GM23338 (cell line): ENCODE measurements around the gene ERC1. TPM values are rescaled to one million over a fixed set of nuclear protein-coding genes. Genes with fewer than 3 reads are reported as not detected.
A peak's percentile ranks its signal among the peaks of the same experiment; 100 is the strongest.

Experiments used
- ATAC-seq: fragments of 200-7000 bp; cut with Tn5 transposase; 3 replicates; pipeline ENCODE4 v1.9.1; 2020
- DNase-seq: peaks from one replicate; pipeline ENCODE4 v3.0.0-alpha.2; 2015; ENCODE audit warnings: low spot score
- H2AFZ ChIP-seq: fragments of 200-600 bp; sonication (generic); 2 replicates; pipeline ENCODE4 v1.8.0; 2016; ENCODE audit warnings: antibody characterized with exemption, mild to moderate bottlenecking, moderate library complexity
- H3F3A ChIP-seq: fragments of 200-600 bp; sonication (generic); replicated peaks from 2 replicates; pipeline ENCODE4 v1.8.0; 2017; ENCODE audit warnings: antibody characterized with exemption, mixed run types, low read depth
- H3K27ac ChIP-seq: fragments of 200-600 bp; sonication (generic); 2 replicates; pipeline ENCODE4 v1.6.1; 2016; ENCODE audit warnings: low read depth
- H3K27me3 ChIP-seq: fragments of 200-600 bp; sonication (generic); 2 replicates; pipeline ENCODE4 v1.8.0; 2016; ENCODE audit warnings: mild to moderate bottlenecking, mixed run types, moderate library complexity; ENCODE audit not compliant: insufficient read depth
- H3K36me3 ChIP-seq: fragments of 200-600 bp; sonication (generic); 2 replicates; pipeline ENCODE4 v1.8.0; 2016; ENCODE audit warnings: mild to moderate bottlenecking; ENCODE audit not compliant: insufficient read depth
- H3K4me1 ChIP-seq: fragments of 200-600 bp; sonication (generic); 2 replicates; pipeline ENCODE4 v1.8.0; 2016; ENCODE audit warnings: mild to moderate bottlenecking, moderate library complexity; ENCODE audit not compliant: insufficient read depth
- H3K4me2 ChIP-seq: fragments of 200-600 bp; sonication (generic); 2 replicates; pipeline ENCODE4 v1.7.1; 2017; ENCODE audit warnings: mixed run types
- H3K4me3 ChIP-seq: fragments of 200-600 bp; sonication (generic); 2 replicates; pipeline ENCODE4 v1.6.1; 2016; ENCODE audit warnings: mixed run types
- H3K79me2 ChIP-seq: fragments of 200-600 bp; sonication (generic); replicated peaks from 2 replicates; pipeline ENCODE4 v1.8.0; 2017; ENCODE audit warnings: mild to moderate bottlenecking; ENCODE audit not compliant: insufficient read depth
- H3K9me2 ChIP-seq: fragments of 200-600 bp; sonication (generic); 2 replicates; pipeline ENCODE4 v1.8.0; 2017; ENCODE audit not compliant: insufficient read depth
- H4K20me1 ChIP-seq: fragments of 200-600 bp; sonication (generic); replicated peaks from 2 replicates; pipeline ENCODE4 v1.8.0; 2017; ENCODE audit warnings: mild to moderate bottlenecking; ENCODE audit not compliant: insufficient read depth
- H3K27ac Mint-ChIP-seq: 2 replicates; pipeline ENCODE4 v1.8.0; 2020; ENCODE audit warnings: inconsistent platforms, mild to moderate bottlenecking, moderate library complexity, mixed read lengths
- H3K27me3 Mint-ChIP-seq: 3 replicates; pipeline ENCODE4 v1.8.0; 2022; ENCODE audit warnings: low read depth, mild to moderate bottlenecking, moderate library complexity, mixed read lengths, inconsistent platforms; ENCODE audit not compliant: insufficient read depth, poor library complexity
- H3K36me3 Mint-ChIP-seq: 3 replicates; pipeline ENCODE4 v1.8.0; 2021; ENCODE audit warnings: low read depth, mild to moderate bottlenecking, inconsistent platforms, moderate library complexity, mixed read lengths
- H3K4me1 Mint-ChIP-seq: 3 replicates; pipeline ENCODE4 v1.8.0; 2020; ENCODE audit warnings: mild to moderate bottlenecking, inconsistent platforms, mixed read lengths
- H3K4me3 Mint-ChIP-seq: 3 replicates; pipeline ENCODE4 v1.8.0; 2021; ENCODE audit warnings: moderate library complexity, mild to moderate bottlenecking, inconsistent platforms, mixed read lengths
- H3K9me3 Mint-ChIP-seq: 3 replicates; pipeline ENCODE4 v1.8.0; 2020; ENCODE audit warnings: moderate library complexity, mild to moderate bottlenecking, inconsistent platforms, mixed read lengths
- CREB1 ChIP-seq: fragments of 250-450 bp; sonication (Bioruptor Pico); IDR thresholded peaks from 2 replicates; pipeline ENCODE4 v1.5.0; 2020; ENCODE audit warnings: low read depth, mild to moderate bottlenecking, moderate library complexity
- EZH2 ChIP-seq: fragments of 200-600 bp; sonication (generic); IDR thresholded peaks from one replicate; pipeline ENCODE4 v1.8.0; 2017; ENCODE audit warnings: antibody characterized with exemption, mild to moderate bottlenecking, low read depth; ENCODE audit not compliant: unreplicated experiment
- JUNB ChIP-seq: IDR thresholded peaks from one replicate; pipeline ENCODE4 v1.6.1; 2016; ENCODE audit warnings: antibody characterized with exemption; ENCODE audit not compliant: unreplicated experiment
- POLR2AphosphoS5 ChIP-seq: IDR thresholded peaks from 2 replicates; pipeline ENCODE4 v1.6.1; 2016; ENCODE audit warnings: antibody characterized with exemption, low read depth
- ZNF114 ChIP-seq: fragments of 250-450 bp; sonication (Bioruptor Pico); IDR thresholded peaks from 2 replicates; pipeline ENCODE4 v1.5.0; 2020; ENCODE audit warnings: mild to moderate bottlenecking, moderate library complexity
- ZNF331 ChIP-seq: fragments of 250-450 bp; sonication (Bioruptor Pico); IDR thresholded peaks from 2 replicates; pipeline ENCODE4 v1.5.0; 2020; ENCODE audit warnings: low read depth, mild to moderate bottlenecking, moderate library complexity
- polyA plus RNA-seq: library from polyadenylated mRNA; unstranded; fragments of >200 nt; fragmentation: Nextera tagmentation; extraction: Ambion mirVana; gene quantifications from 2 replicates; pipeline ENCODE4 v1.2.1, GENCODE V29; 2016
- total RNA-seq: library from RNA; depleted of rRNA; stranded (reverse); fragments of >200 nt; shearing (Covaris generic); gene quantifications from 2 replicates; pipeline ENCODE4 v1.2.3, GENCODE V29; 2014
- TF ChIP-seq, protein P1 (sequence below): IDR thresholded peaks from one replicate; pipeline ENCODE4 v1.6.1; 2018; ENCODE audit warnings: antibody characterized with exemption; ENCODE audit not compliant: unreplicated experiment

ERC1 gene
- total and polyA plus RNA-seq, 2 experiments from 2014 or later, result 28.1 to 35.3 TPM

DNA sequence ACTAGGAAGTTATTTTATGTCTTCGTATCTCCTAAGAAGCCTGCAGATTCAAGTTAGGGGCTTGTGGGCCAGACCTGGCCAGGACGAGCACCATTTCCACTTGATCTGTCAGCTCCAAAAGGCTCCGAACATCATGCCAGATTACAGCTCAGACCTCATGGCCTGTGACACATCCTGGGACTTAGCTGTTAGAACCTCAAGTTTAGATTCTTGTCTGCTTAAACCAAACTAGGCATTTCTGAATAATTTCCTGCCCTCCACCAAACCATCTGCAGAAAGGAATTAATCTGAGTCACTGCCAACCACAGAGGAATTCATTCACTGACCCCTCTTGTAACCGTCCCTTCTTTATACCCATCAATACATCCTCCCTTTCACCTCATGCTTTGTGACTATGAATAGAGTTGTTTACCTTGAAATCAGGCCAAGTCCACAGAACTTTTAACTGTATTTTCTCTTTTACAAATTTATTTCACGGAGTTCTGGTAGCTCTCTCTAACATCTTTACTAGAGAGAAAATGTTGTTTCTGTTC lies 483.1 kb downstream of the ERC1 start:
- no peak overlapping the region for H3K4me3 Mint-ChIP-seq
- H3K9me3 Mint-ChIP-seq, result peaks cover 2% of the 10 kb centered on the region; the same call in 1 of the 3 replicates
- peaks cover 1% of the 10 kb centered on the region for H3K27me3 Mint-ChIP-seq
- Histone ChIP-seq H3F3A (no peaks in the 10 kb centered on the region), H3K79me2 (0 out of 2 replicates have a peak, but pooled peaks cover 3% of the 10 kb centered on the region), H2AFZ (no peak overlapping the region), H3K27me3 (no peaks in the 10 kb centered on the region), H3K36me3 (no peaks in the 10 kb centered on the region), H3K27ac (peak overlapping the region; percentile 0; the same call in 1 of the 2 replicates), H3K9me2 (no peaks in the 10 kb centered on the region), H4K20me1 (no peaks in the 10 kb centered on the region), H3K4me1 (peaks cover 21% of the 10 kb centered on the region), H3K4me3 (no peak overlapping the region), H3K4me2 (0 out of 2 replicates have a peak overlapping the region, but pooled peaks have one; percentile 43)
- peaks cover 3% of the 10 kb centered on the region for H3K36me3 Mint-ChIP-seq
- ATAC-seq, result peak; percentile 79
- no peak overlapping the region for H3K27ac Mint-ChIP-seq
- TF ChIP-seq ZNF114 (CRISPR knock-in tag), result no peak
- TF ChIP-seq, protein P1, sequence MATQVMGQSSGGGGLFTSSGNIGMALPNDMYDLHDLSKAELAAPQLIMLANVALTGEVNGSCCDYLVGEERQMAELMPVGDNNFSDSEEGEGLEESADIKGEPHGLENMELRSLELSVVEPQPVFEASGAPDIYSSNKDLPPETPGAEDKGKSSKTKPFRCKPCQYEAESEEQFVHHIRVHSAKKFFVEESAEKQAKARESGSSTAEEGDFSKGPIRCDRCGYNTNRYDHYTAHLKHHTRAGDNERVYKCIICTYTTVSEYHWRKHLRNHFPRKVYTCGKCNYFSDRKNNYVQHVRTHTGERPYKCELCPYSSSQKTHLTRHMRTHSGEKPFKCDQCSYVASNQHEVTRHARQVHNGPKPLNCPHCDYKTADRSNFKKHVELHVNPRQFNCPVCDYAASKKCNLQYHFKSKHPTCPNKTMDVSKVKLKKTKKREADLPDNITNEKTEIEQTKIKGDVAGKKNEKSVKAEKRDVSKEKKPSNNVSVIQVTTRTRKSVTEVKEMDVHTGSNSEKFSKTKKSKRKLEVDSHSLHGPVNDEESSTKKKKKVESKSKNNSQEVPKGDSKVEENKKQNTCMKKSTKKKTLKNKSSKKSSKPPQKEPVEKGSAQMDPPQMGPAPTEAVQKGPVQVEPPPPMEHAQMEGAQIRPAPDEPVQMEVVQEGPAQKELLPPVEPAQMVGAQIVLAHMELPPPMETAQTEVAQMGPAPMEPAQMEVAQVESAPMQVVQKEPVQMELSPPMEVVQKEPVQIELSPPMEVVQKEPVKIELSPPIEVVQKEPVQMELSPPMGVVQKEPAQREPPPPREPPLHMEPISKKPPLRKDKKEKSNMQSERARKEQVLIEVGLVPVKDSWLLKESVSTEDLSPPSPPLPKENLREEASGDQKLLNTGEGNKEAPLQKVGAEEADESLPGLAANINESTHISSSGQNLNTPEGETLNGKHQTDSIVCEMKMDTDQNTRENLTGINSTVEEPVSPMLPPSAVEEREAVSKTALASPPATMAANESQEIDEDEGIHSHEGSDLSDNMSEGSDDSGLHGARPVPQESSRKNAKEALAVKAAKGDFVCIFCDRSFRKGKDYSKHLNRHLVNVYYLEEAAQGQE, result no peak
- peak; percentile 27 for DNase-seq
- no peaks in the 10 kb centered on the region; the same call in 1 of the 3 replicates for H3K4me1 Mint-ChIP-seq

DNA sequence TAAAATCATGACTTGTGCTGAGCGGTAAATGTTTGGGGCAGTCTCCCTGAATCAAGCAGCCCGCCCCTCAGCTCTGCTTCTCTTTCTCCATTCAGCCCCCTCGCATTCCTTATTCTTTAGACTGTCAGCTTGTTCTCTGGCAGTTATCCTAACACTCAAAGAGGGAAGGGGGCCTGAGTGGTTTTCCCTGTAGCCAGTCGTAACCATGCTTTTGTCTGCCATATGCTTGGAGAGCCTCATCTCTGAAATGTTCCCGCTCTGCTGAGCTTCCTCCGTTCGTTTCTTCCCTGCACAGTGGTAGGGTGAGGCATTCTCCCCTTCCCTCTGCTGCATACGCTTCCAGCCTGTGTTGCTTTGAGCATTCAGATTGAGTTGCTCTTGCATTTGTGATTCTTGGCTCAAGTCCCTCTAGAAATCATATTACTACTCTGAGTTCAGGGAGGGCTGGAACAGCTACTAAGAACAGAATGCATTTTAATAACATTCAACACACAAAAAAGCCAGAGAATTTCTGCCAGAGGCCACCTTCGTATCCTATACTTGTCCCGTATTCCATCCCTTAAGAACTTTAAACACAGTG lies 483.6 kb downstream of the ERC1 start:
- H3K4me3 ChIP-seq, result no peak overlapping the region
- H3F3A ChIP-seq, result no peaks in the 10 kb centered on the region
- ATAC-seq, result peak; percentile 85
- DNase-seq, result peak; percentile 64
- Mint-ChIP-seq H3K36me3 (peaks cover 3% of the 10 kb centered on the region), H3K4me3 (no peak overlapping the region), H3K4me1 (peaks cover 2% of the 10 kb centered on the region; the same call in 1 of the 3 replicates), H3K27me3 (peaks cover 1% of the 10 kb centered on the region), H3K9me3 (peaks cover 2% of the 10 kb centered on the region; the same call in 1 of the 3 replicates), H3K27ac (no peak overlapping the region)
- 0 out of 2 replicates have a peak, but pooled peaks cover 3% of the 10 kb centered on the region for H3K79me2 ChIP-seq
- peak overlapping the region; percentile 0; the same call in 1 of the 2 replicates for H3K27ac ChIP-seq
- H4K20me1 ChIP-seq, result no peaks in the 10 kb centered on the region
- H3K4me2 ChIP-seq, result 0 out of 2 replicates have a peak overlapping the region, but pooled peaks have one; percentile 43
- no peak overlapping the region for H2AFZ ChIP-seq
- no peaks in the 10 kb centered on the region for H3K9me2 ChIP-seq
- peaks cover 21% of the 10 kb centered on the region for H3K4me1 ChIP-seq
- no peaks in the 10 kb centered on the region for H3K36me3 ChIP-seq
- no peaks in the 10 kb centered on the region for H3K27me3 ChIP-seq
- TF ChIP-seq EZH2 (no peak), ZNF331 (CRISPR knock-in tag) (no peak), CREB1 (CRISPR knock-in tag) (no peak), JUNB (no peak), POLR2AphosphoS5 (no peak)
- TF ChIP-seq, protein P1, result no peak
